ENCODE measurements around the gene WDR41.

Gene WDR41

DNA sequence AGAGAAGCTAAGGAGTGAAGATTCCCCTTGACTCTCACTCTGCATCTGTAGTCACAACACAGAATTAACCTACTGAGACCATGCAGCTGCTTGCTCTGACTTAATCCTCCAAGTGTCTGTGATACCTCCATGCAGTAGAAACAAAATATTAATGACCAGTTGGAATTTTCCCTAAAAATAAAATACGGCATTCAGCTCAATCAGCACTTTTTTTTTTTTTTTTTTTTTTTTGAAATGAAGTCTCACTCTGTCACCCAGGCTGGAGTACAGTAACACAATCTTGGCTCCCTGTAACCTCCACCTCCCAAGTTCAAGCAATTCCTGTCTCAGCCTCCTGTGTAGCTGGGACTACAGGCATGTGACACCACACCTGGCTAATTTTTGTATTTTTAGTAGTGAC lies 48.4 kb downstream of the WDR41 start:
- no peak for DNase-seq

GRCh38 chr5:77438071-77438470 lies 54.0 kb downstream of the WDR41 start:
- DNase-seq, result no peak

- no peak for DNase-seq
Observed at GRCh38 chr5:77437194-77437593, 54.9 kb downstream of the WDR41 start.

DNA sequence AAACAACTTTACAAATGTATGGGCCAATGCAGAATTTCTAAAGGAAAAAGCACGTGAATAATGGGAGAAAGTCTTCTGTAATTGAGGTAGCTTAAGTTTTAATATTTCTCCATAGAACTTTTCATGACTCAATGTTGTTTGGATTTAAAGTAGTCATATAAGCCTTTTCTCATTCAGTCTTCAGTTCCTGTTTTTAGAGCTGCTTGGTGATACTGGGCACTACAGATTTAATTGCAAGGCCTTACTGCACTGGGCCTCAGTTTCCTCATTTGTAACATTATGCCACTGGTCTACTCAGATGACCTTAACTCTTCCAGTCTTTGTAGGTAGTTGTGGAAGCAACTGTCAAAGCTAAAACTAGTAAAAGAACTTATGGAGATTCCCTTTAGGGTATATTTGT lies 60.4 kb downstream of the WDR41 start:
- DNase-seq, result no peak

DNA sequence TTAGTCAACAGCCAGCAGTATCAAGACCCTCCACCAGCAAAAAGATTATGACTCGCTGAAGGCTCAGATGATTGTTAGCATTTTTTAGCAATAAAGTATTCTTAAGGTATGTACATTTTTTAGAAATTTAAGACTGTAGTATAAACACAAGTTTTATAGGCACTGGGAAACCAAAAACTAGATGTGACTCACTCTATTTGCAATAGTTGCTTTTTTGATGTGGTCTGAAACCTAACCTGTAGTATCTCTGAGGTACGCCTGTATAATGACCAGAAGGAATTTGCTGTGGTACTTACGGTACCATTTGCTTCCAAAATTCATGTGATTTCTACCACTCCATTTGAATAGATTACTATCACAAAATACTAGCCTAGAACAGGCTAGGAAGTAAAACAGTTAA lies 60.8 kb downstream of the WDR41 start:
- DNase-seq, result no peak

DNA sequence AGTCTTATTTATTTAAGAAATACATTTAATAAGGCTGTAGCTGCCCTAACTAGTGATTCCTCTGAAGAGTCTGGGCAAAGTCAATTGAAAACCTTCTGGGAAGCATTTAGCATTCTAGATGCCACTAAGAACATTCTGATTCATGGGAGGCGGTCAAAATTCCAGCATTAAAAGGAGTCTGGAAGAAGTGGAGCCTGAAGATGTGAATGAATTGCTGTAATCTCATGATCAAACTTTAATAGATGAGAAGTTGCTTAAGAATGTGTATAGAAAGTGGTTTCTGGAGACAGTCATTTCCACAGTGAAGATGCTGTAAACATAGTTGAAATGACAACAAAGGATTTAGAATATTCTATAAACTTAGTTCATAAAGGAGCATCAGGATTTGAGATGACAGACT lies 61.4 kb downstream of the WDR41 start:
- no peak for DNase-seq

DNA sequence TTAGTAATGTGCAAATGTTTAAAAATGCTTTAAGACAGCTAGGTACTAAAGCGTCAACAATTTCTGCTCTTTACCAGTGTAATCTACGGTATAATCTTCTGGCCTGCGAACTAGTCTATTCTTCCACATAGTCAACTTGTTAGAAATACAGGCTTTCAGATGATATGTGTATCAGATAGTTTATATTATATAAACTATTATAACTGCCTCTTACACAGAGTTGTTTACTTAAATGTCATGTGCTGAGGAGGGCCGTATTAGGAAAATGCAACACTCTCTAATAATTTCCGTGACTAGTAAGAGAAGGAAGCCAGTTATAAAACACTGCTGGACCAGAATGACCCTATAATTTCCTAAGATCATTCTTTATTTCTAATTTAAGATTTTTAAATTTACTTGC lies 63.6 kb downstream of the WDR41 start:
- DNase-seq, result no peak

DNA sequence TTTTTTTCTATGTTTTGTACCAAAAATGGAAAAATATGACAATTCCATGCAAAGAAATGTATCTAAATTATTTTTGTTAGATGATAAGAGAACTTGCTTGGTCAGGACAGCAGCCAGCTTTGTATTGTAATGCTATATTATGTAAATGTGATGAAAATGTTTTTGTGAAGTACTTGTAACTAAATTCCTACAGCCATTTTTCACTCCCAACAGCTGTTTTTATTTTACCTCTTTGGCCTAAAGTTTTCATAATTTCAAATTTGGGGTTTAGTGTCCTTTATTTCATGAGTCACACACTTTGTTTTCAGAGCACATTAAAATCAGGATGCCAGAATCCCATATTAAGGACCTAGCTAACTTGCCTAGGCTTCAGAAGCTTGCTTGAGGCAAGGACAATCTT lies 64.1 kb downstream of the WDR41 start:
- DNase-seq, result no peak

DNA sequence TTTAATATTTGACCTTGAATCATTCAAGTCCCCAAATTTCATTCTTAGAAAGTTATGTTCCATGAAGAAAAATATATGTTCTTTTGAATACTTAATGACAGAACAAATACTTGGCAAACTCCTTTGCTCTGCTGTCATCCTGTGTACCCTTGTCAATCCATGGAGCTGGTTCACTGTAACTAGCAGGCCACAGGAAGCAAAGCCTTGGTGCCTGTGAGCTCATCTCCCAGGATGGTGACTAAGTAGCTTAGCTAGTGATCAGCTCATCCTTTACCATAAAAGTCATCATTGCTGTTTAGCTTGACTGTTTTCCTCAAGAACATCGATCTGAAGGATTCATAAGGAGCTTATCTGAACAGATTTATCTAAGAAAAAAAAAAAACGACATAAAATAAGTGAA lies 65.4 kb downstream of the WDR41 start:
- no peak for DNase-seq

DNA sequence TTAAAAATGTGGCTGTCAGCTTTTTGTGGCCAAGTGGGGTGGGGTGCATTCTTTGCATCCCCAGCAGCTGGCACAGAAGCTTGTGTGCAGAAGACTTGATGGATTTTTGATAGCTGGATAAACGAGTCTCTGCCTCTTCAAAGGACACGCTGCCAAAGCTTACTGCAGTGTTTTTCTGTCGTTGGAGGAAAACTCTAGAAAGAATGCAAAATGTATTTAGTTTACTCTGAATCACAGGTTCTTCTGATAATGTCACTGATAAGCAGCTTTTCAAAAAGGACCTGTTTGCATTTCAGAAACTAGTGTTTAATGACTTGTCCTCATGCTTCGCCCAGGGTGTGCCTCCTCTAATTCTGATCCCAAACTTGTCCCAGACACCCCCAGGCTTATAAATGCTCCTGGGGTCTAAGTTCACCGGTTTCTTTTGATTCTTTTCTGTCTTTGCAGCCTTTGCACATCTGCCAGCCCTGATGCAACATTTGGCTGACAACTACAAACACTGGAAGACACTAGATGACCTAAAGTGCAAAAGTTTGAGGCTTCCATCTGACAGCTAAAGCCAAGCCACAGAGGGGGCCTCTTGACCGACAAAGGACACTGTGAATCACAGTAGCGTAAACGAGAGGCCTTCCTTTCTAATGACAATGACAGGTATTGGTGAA lies 66.0 kb downstream of the WDR41 start:
- DNase-seq, result no peak

- no peak for DNase-seq
Observed at GRCh38 chr5:77425420-77425819, 66.7 kb downstream of the WDR41 start.

- no peak for DNase-seq
Observed at GRCh38 chr5:77424921-77425320, 67.2 kb downstream of the WDR41 start.

- DNase-seq, result no peak
Observed at GRCh38 chr5:77423022-77423750, 68.9 kb downstream of the WDR41 start.

DNA sequence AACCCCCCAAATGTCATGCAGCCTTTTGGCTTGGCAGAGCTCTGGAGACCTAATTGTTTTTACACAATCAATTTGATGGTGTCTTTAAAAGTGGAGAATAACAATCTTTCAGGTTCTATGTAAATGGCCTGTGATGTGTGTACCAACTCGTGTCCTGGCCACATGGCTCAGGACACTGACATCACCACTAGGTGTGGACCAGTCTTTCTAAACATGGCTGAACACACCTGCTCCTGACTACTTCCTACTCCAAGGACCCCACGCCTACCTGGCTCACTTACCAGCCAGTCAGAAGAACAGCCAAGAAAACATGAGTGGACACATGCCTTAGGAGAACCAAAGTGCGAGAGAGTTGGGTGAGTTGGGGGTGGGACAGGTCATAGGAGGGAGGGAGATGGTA lies 71.2 kb downstream of the WDR41 start:
- DNase-seq, result no peak

DNA sequence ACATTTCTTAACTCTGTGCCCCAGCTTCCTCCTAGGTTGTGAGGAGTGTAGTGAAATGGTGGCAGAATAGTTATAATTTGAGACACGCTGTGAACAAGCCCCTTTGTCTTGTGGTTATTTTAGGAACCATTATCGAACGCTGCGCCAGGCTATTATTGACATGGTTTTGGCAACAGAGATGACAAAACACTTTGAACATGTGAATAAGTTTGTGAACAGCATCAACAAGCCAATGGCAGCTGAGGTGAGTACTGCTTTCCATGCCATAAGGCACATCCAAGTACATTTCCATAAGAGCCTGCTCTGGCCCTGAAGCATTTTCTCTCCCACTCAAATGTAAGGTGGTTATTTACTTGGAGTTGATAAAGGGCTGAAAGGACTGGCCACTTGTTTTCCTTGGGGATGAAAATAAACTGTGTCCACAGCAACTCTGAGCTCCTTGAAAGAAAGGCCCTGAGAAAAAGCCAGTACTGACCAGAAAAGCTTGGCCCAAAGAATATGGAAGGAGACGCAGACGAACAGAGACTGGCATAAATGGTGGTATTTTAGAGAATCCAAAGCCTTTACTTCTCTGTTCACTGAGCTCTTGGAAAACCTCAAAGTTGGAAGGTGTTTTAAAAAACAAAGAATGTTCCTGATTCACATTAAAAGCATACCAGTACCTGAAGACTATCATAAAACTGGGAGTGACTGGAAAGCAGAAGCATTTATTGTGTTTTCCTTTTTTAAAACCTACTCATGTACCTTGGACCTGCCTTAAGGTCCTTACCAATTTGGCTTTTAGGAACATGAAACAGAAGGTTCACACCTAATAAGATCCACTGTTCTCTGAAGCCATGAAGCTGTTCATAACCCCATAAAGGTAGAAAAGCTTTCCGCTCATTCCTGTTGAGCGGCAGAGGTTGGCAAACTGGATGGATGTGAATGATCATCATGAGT lies 72.2 kb downstream of the WDR41 start:
- no peak for DNase-seq

DNA sequence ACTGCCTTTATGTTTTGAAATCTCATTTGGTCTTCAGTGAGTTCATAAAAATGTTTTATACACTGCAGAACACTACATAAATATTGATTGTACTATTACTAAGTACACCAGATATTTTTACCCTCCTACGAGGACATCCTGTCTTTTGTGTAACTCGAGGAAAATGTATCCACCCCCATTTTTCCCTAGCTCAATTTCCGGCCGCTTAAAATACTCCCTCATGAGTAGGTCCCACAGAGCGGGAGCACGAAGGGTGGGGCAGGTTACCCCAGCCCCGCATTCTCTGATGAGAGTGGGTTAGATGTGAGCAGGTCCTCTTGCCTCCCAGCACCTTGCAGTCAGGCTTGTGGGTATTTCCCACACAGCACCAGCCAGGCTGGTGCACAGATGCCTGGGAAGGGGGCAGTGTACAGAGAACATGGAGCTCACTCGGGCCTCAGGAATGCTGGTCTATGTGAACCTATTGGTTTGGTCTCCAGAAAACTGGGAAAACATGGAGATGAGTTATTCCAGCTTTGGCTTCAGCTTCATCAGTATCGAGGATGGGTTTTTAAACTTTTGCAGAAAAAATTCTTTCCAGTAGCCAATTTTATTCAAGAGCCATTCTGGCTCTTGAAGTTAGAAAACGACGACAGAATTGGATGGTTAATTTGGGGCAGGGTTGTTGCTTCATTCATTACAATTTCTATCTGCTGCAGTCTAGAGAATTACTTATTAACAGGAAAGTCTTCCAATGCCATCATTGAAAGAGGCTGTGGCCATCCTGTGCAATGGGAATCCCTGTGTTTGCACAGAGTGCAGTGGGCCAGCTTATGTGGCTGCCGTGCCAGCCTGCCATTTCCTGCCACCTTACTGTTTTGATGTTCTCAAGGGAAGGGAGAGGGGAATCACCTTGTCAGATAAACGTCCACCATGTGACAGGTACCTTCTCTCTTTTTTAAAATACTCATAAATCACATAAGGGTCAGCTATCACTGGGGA lies 73.2 kb downstream of the WDR41 start:
- DNase-seq, result no peak

- DNase-seq, result no peak
Observed at GRCh38 chr5:77418162-77418561, 74.0 kb downstream of the WDR41 start.

DNA sequence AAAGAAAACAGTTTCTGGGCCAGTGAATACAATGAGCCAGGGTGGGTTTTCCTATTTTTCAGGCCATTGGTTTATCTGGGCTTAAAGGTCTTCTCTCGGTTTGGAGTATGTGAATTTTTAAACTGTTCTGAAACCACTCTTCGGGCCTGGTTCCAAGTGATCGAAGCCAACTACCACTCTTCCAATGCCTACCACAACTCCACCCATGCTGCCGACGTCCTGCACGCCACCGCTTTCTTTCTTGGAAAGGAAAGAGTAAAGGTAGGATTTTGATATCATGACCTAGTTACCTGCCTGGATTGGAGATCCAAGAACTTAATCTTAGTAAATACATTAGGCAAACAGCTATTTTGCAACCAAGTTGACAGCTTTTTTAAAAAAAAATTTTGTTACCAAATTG lies 79.1 kb downstream of the WDR41 start:
- no peak for DNase-seq

GRCh38 chr5:77409870-77410621 lies 82.1 kb downstream of the WDR41 start:
- no peak for DNase-seq

GRCh38 chr5:77407152-77407551 lies 85.0 kb downstream of the WDR41 start:
- DNase-seq, result no peak

DNA sequence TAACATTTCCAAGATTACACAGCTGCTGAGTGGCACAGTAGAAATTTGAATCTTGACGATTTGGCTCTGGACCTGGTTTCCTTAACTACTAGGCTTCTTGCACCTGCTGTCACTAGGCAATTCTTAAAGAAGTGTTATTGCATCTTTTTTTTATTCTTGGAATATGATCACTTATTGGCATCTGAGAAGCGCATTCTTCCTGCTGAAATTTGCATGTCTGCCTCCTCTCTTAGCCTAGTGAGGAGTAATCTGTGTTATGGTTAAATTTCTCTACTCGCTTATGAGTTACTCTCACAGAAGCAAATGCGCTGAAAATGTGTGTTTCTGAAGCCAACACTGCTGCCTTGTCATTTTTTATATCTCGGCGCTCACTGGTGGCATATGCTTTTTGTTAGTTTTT lies 89.3 kb downstream of the WDR41 start:
- no peak for DNase-seq

DNA sequence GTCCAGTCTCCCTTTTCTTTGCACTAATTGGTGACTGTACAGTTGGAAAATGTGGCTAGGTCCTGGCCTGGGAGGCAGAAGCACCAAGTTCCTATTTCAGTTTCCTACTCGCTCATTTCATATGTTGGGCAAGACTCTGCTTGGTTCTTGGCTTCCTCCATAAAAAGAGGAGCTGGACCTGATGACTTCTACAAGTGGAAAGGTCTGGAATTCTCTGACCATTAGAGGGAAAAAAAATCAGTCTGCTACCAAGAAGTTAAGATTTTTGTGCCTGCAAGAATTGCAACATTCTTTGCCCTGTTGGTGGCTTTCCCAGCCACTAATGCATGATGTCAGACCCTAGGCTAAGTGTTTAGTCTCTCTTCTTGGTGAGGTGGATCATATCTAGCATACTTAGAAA lies 91.5 kb downstream of the WDR41 start:
- no peak for DNase-seq

Measured in left hindlimb (tissue), 1 donor.